Neural cell (in vitro differentiated cells): ENCODE data around the gene DOCK9. TPM values are rescaled to one million over a fixed set of nuclear protein-coding genes. Genes with fewer than 3 reads are reported as not detected.

ENCODE experiments used
- H2AFZ ChIP-seq: fragments of 200-600, 300-800 bp; sonication (generic), shearing (Covaris generic); 2 replicates; pipeline ENCODE4 v1.6.0; 2014; ENCODE audit warnings: low read depth, mild to moderate bottlenecking, antibody characterized with exemption, low read length, moderate library complexity
- H3F3A ChIP-seq: fragments of 200-600 bp; shearing (Covaris generic); 2 replicates; pipeline ENCODE4 v1.6.1; 2016; ENCODE audit warnings: mild to moderate bottlenecking, moderate library complexity, mixed read lengths, antibody characterized with exemption, low read length; ENCODE audit not compliant: insufficient read depth, poor library complexity, severe bottlenecking
- H3K27ac ChIP-seq: fragments of 200-600, 300-800 bp; sonication (generic), shearing (Covaris generic); 2 replicates; pipeline ENCODE4 v1.5.1; 2014; ENCODE audit warnings: mild to moderate bottlenecking, low read length, moderate library complexity
- H3K27me3 ChIP-seq: fragments of 300-800, 200-600 bp; sonication (generic), shearing (Covaris generic); 2 replicates; pipeline ENCODE4 v1.6.0; 2014; ENCODE audit warnings: mild to moderate bottlenecking, low read depth, low read length, moderate library complexity; ENCODE audit not compliant: insufficient read depth
- H3K36me3 ChIP-seq: fragments of 300-800, 200-600 bp; sonication (generic), shearing (Covaris generic); 2 replicates; pipeline ENCODE4 v1.5.1; 2014; ENCODE audit warnings: mild to moderate bottlenecking, antibody characterized with exemption, low read length, moderate library complexity; ENCODE audit not compliant: insufficient read depth
- H3K4me2 ChIP-seq: fragments of 300-800, 200-600 bp; sonication (generic), shearing (Covaris generic); 2 replicates; pipeline ENCODE4 v1.6.0; 2014; ENCODE audit warnings: mild to moderate bottlenecking, low read length
- H3K4me3 ChIP-seq: fragments of 300-800, 200-600 bp; sonication (generic), shearing (Covaris generic); 2 replicates; pipeline ENCODE4 v1.5.1; 2014; ENCODE audit warnings: mild to moderate bottlenecking, low read length, moderate library complexity
- H3K79me2 ChIP-seq: fragments of 200-600 bp; shearing (Covaris generic); replicated peaks from 2 replicates; pipeline ENCODE4 v1.6.0; 2014; ENCODE audit warnings: mild to moderate bottlenecking, low read length, moderate library complexity; ENCODE audit not compliant: insufficient read depth
- H3K9ac ChIP-seq: fragments of 300-800, 200-600 bp; sonication (generic), shearing (Covaris generic); 2 replicates; pipeline ENCODE4 v1.6.1; 2016; ENCODE audit warnings: mild to moderate bottlenecking, low read length, mixed read lengths
- H3K9me2 ChIP-seq: fragments of 200-600 bp; shearing (Covaris generic); 2 replicates; pipeline ENCODE4 v1.6.1; 2016; ENCODE audit warnings: mild to moderate bottlenecking, low read length, mixed read lengths; ENCODE audit not compliant: insufficient read depth
- H3K9me3 ChIP-seq: fragments of 200-600, 300-800 bp; sonication (generic), shearing (Covaris generic); 2 replicates; pipeline ENCODE4 v1.6.1; 2016; ENCODE audit warnings: mild to moderate bottlenecking, mixed run types, low read length, moderate library complexity, mixed read lengths
- H4K20me1 ChIP-seq: fragments of 200-600 bp; shearing (Covaris generic); 2 replicates; pipeline ENCODE4 v1.6.1; 2016; ENCODE audit warnings: mild to moderate bottlenecking, mixed run types; ENCODE audit not compliant: insufficient read depth
- CTCF ChIP-seq: fragments of 450-650 bp; IDR thresholded peaks from 2 replicates; pipeline ENCODE4 v1.5.1; 2014; ENCODE audit warnings: antibody characterized with exemption, mild to moderate bottlenecking, moderate library complexity; ENCODE audit not compliant: poor library complexity, severe bottlenecking
- EP300 ChIP-seq: fragments of 450-650 bp; conservative IDR thresholded peaks from 2 replicates; pipeline ENCODE4 v1.6.1; 2014; ENCODE audit warnings: antibody characterized with exemption, mild to moderate bottlenecking, moderate library complexity; ENCODE audit not compliant: poor library complexity, severe bottlenecking
- EZH2 ChIP-seq: fragments of 200-600, 300-800 bp; shearing (Covaris generic), sonication (generic); IDR thresholded peaks from 2 replicates; pipeline ENCODE4 v1.6.1; 2014; ENCODE audit warnings: antibody characterized with exemption, low read length, borderline replicate concordance, mild to moderate bottlenecking; ENCODE audit not compliant: insufficient read depth, poor library complexity, severe bottlenecking
- MXI1 ChIP-seq: fragments of 450-650 bp; conservative IDR thresholded peaks from 2 replicates; pipeline ENCODE4 v1.6.1; 2014; ENCODE audit warnings: antibody characterized with exemption, mild to moderate bottlenecking; ENCODE audit not compliant: poor library complexity, severe bottlenecking
- POLR2AphosphoS5 ChIP-seq: IDR thresholded peaks from 2 replicates; pipeline ENCODE4 v1.6.1; 2012
- RAD21 ChIP-seq: fragments of 450-650 bp; conservative IDR thresholded peaks from 2 replicates; pipeline ENCODE4 v1.6.1; 2014; ENCODE audit warnings: antibody characterized with exemption, mild to moderate bottlenecking, moderate library complexity
- REST ChIP-seq: IDR thresholded peaks from 2 replicates; pipeline ENCODE4 v1.6.1; 2012; ENCODE audit warnings: borderline replicate concordance
- SMC3 ChIP-seq: fragments of 450-650 bp; conservative IDR thresholded peaks from 2 replicates; pipeline ENCODE4 v1.6.1; 2014; ENCODE audit warnings: antibody characterized with exemption, mild to moderate bottlenecking, moderate library complexity; ENCODE audit not compliant: poor library complexity
- TAF1 ChIP-seq: IDR thresholded peaks from 2 replicates; pipeline ENCODE4 v1.6.1; 2012; ENCODE audit warnings: low read depth
- polyA plus RNA-seq: library from polyadenylated mRNA; depleted of rRNA; stranded (reverse); fragments of >200 nt; gene quantifications from 2 replicates; pipeline ENCODE4 v1.2.3, GENCODE V29; 2014

DOCK9 gene
- polyA plus RNA-seq, 1 donor from 2014 or later: 11.4 TPM

GRCh38 chr13:99003186-99003585, 25.3 kb upstream of the DOCK9 start:
- no peaks in the 10 kb centered on the region for H3K9me3 ChIP-seq
- no peaks in the 10 kb centered on the region for H3K9me2 ChIP-seq
- H3F3A ChIP-seq: no peaks in the 10 kb centered on the region
- H3K4me2 ChIP-seq: no peak overlapping the region
- no peak overlapping the region for H3K4me3 ChIP-seq
- H3K27ac ChIP-seq: no peak overlapping the region
- H3K36me3 ChIP-seq: no peaks in the 10 kb centered on the region
- H2AFZ ChIP-seq: no peak overlapping the region
- H3K9ac ChIP-seq: no peak overlapping the region
- no peak for TF ChIP-seq CTCF
- TF ChIP-seq SMC3: no peak
- TF ChIP-seq EP300: no peak
- no peak for TF ChIP-seq EZH2
- no peak for TF ChIP-seq TAF1
- TF ChIP-seq POLR2AphosphoS5: no peak
- no peak for TF ChIP-seq RAD21
- TF ChIP-seq REST: no peak
- no peak for TF ChIP-seq MXI1
- H3K27me3 ChIP-seq: no peaks in the 10 kb centered on the region
- no peaks in the 10 kb centered on the region for H3K79me2 ChIP-seq
- no peaks in the 10 kb centered on the region for H4K20me1 ChIP-seq

GRCh38 chr13:99002172-99002710, 24.4 kb upstream of the DOCK9 start:
- Histone ChIP-seq H3K79me2 (no peaks in the 10 kb centered on the region), H3K36me3 (no peaks in the 10 kb centered on the region), H4K20me1 (no peaks in the 10 kb centered on the region), H3K27me3 (no peaks in the 10 kb centered on the region), H3K27ac (no peak overlapping the region), H3K9me3 (no peaks in the 10 kb centered on the region), H3K4me2 (no peak overlapping the region), H3K9me2 (no peaks in the 10 kb centered on the region), H3F3A (no peaks in the 10 kb centered on the region), H3K9ac (no peak overlapping the region), H2AFZ (no peak overlapping the region), H3K4me3 (no peak overlapping the region)
- TF ChIP-seq EZH2: no peak
- TF ChIP-seq EP300: no peak
- TF ChIP-seq REST: no peak
- no peak for TF ChIP-seq CTCF
- no peak for TF ChIP-seq TAF1
- TF ChIP-seq RAD21: no peak
- no peak for TF ChIP-seq POLR2AphosphoS5
- no peak for TF ChIP-seq MXI1
- TF ChIP-seq SMC3: no peak
